ENCODE data around the gene CDKL4. TPM values are rescaled to one million over a fixed set of nuclear protein-coding genes. Genes with fewer than 3 reads are reported as not detected.
"Not testable (repeated sequence)": the region's sequence is repeated elsewhere in the genome, so short reads cannot be mapped to it uniquely, and the experiment has no call there.

Gene CDKL4
- total RNA-seq, 4 donors from 2014 or later, result 0.48 to 1.5 TPM; not detected in 2

GRCh38 chr2:39144416-39144815, 99.4 kb downstream of the CDKL4 start:
- Histone ChIP-seq H3K36me3 (no peaks in the 10 kb centered on the region), H3K27me3 (no peaks in the 10 kb centered on the region), H3K4me1 (peaks cover 27% of the 10 kb centered on the region), H3K4me3 (no peak overlapping the region), H3K9me3 (no peaks in the 10 kb centered on the region), H3K27ac (no peak overlapping the region)
- no peak for DNase-seq (ENCODE audit: low spot score in 2 of 2)
- TF ChIP-seq CTCF (IDR thresholded peaks at IDR 0.05), result no peak
- TF ChIP-seq EP300 (IDR thresholded peaks at IDR 0.05), result no peak
- TF ChIP-seq POLR2A (IDR thresholded peaks at IDR 0.05), result no peak
- no peak for TF ChIP-seq POLR2AphosphoS5 (IDR thresholded peaks at IDR 0.05)
- 95% methylated on average over 5 of the region's 5 CpGs for WGBS

- Histone ChIP-seq H3K27me3 (no peaks in the 10 kb centered on the region), H3K4me3 (no peak overlapping the region), H3K27ac (no peak overlapping the region), H3K4me1 (peaks cover 29% of the 10 kb centered on the region), H3K9me3 (no peaks in the 10 kb centered on the region), H3K36me3 (no peaks in the 10 kb centered on the region)
- WGBS, result 85% methylated on average over 3 of the region's 3 CpGs
- no peak for DNase-seq (ENCODE audit: low spot score in 2 of 2)
- TF ChIP-seq POLR2AphosphoS5 (IDR thresholded peaks at IDR 0.05), result no peak
- no peak for TF ChIP-seq POLR2A (IDR thresholded peaks at IDR 0.05)
- TF ChIP-seq EP300 (IDR thresholded peaks at IDR 0.05), result no peak
- no peak for TF ChIP-seq CTCF (IDR thresholded peaks at IDR 0.05)
Observed at GRCh38 chr2:39142904-39143605, 100.7 kb downstream of the CDKL4 start.

GRCh38 chr2:39141334-39142271, 102.2 kb downstream of the CDKL4 start:
- no peaks in the 10 kb centered on the region for H3K36me3 ChIP-seq
- peaks cover 29% of the 10 kb centered on the region for H3K4me1 ChIP-seq
- no peak for TF ChIP-seq EP300 (IDR thresholded peaks at IDR 0.05)
- TF ChIP-seq CTCF (IDR thresholded peaks at IDR 0.05), result no peak
- no peak for TF ChIP-seq POLR2AphosphoS5 (IDR thresholded peaks at IDR 0.05)
- no peak for TF ChIP-seq POLR2A (IDR thresholded peaks at IDR 0.05)
- no peak overlapping the region for H3K4me3 ChIP-seq
- no peak for DNase-seq (ENCODE audit: low spot score in 2 of 2)
- 31% methylated on average over 8 of the region's 8 CpGs for WGBS
- no peaks in the 10 kb centered on the region for H3K9me3 ChIP-seq
- H3K27ac ChIP-seq, result no peak overlapping the region
- H3K27me3 ChIP-seq, result no peaks in the 10 kb centered on the region

GRCh38 chr2:39140948-39141333, 102.8 kb downstream of the CDKL4 start:
- 65% methylated on average over 7 of the region's 7 CpGs for WGBS
- not testable (repeated sequence) for H3K9me3 ChIP-seq; H3K4me3 ChIP-seq; H3K27ac ChIP-seq; H3K36me3 ChIP-seq; DNase-seq (ENCODE audit: low spot score in 2 of 2); H3K27me3 ChIP-seq
- H3K4me1 ChIP-seq, result peaks cover 29% of the 10 kb centered on the region

GRCh38 chr2:39140322-39140847, 103.4 kb downstream of the CDKL4 start:
- Histone ChIP-seq H3K27me3 (no peaks in the 10 kb centered on the region), H3K4me3 (no peak overlapping the region), H3K9me3 (no peaks in the 10 kb centered on the region), H3K36me3 (no peaks in the 10 kb centered on the region), H3K27ac (no peak overlapping the region), H3K4me1 (peaks cover 29% of the 10 kb centered on the region)
- TF ChIP-seq CTCF (IDR thresholded peaks at IDR 0.05), result no peak
- no peak for TF ChIP-seq POLR2A (IDR thresholded peaks at IDR 0.05)
- TF ChIP-seq EP300 (IDR thresholded peaks at IDR 0.05), result no peak
- no peak for TF ChIP-seq POLR2AphosphoS5 (IDR thresholded peaks at IDR 0.05)
- WGBS, result 48% methylated on average over 3 of the region's 3 CpGs
- no peak for DNase-seq (ENCODE audit: low spot score in 2 of 2)

All from suprapubic skin (tissue), 4 donors.